Hepatic stellate cell (primary cell): Measurements from ENCODE around the gene TENT4B.
"Not testable (repeated sequence)": the region's sequence is repeated elsewhere in the genome, so short reads cannot be mapped to it uniquely, and the experiment has no call there.

Source experiments
- DNase-seq: peaks from one replicate; pipeline ENCODE4 v3.0.0; 2011; ENCODE audit warnings: low spot score

TENT4B gene

DNA sequence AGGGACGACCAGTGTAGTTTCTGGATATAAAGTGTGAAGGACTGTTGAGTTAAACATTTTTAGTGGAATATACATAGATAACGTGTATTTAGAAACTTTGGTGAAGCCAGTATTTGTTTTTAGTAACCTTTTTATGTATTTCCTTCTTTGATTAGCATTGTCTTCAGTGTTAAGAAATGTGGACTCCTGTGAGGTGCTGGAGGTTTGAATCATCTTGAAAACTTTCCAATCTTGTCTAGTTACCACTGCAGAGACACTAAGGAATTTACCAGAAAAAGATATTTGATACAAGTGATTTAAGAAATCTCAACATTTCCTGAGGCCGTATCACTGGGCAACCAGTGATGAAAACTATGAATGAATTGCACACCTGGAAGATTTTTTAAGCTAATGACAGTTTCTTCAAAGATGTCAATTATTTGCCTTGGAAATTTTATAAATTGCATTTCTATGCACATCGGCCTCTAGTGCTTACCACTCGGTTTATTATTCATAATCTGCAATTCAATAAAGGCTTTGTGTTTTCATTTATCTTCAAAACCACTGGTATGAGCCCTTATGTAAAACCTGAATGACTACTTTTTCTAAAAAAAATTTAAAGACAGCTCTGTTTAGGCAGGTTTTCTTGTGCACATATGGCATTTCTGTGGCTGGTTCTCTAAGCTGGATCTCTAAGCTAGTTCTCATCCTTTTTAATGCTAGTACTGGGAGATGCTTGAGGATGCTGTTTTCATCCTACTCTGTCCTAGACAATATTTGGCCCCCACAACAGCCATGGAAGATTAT lies 81.9 kb downstream of the TENT4B start:
- no peak for DNase-seq

DNA sequence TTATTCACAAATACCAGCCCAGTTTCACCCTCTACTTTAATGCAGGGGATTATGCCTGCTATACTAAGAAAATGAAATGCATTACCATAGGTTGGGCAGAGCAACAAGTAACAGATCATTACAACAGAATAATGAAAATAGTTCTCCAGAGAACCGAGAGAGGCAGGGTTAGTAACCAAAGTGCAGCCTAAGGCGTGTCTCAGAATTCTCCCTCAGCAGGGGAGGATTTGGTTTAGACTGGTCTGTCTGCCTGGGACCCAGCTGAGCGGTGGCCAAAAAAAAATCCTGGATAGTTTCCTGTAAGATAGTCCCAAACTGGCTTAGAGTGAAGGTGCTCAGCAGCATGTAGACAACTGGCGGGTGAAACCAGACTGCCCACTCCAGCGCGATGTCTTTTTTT lies 82.5 kb downstream of the TENT4B start:
- no peak for DNase-seq

DNA sequence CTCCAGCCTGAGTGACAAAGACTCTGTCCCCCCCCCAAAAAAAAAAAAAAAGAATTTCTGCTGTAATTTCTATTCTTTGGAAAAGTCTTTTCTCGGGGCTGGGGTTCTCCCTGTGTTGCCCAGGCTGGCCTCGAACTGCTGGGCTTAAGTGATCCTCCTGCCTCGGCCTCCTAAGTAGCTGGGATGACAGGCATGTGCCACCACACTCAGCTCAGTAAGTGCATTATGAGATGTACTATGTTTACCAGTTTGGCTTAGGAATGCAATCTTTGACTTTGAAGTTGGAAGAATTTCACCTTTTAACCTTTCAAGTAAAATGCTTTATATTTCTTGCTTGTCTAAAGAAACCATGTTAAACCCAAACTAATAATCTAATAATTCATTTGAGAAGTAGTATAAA lies 85.2 kb downstream of the TENT4B start:
- no peak for DNase-seq

DNA sequence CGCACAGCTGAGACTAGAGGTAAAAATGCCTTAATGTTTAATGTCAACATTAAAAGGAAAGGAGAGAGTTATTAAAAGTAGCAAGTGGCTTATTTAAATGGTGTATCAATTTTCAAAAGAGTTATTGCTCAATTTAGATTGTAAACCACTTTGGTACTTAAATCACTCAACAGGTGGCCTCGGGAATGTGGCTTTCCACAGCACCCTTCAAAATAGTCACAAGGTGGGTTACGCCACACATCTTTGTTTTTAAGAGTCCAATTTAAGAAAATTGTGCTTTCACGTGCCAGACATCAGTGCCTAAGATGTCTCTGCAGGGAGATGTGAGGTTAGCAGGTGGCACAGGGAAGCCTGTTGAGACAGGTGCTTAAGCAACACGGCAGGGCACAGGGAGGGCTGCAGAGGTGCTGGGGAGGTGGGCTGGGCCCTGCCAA lies 85.8 kb downstream of the TENT4B start:
- no peak for DNase-seq

DNA sequence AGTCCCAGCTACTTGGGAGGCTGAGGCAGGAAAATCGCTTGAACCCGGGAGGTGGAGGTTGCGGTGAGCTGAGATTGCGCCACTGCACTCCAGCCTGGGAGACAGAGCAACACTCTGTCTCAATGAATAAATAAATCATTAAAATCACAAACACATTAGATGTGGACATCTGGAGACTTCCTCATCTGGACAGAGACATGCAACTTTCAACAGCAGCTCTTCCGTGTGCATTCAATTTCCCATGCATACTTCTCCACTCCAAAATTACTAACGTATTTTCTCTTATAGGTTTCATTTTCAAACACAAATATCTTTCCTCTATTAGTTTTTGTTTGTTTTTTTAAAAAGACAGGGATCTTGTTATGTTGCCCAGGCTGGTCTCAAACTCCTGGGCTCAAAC lies 89.9 kb downstream of the TENT4B start:
- DNase-seq = not testable (repeated sequence)

DNA sequence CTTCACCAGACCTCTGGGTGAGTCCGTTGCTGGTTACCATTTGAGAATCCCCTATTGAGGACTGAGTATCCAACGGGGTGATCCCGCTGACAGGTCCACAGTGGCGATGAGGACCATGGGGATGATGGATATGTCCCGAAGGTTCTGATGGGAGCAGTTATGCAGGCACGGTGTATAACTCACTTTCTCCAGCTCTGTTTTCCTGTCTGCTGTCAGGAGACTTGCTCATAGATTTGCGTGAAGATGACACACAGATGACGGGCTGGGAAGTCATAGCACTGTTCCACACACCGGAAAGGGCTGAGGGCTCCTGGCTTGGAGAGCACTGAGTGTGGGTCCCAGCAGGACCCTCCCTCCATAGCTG lies 91.0 kb downstream of the TENT4B start:
- DNase-seq = no peak

DNA sequence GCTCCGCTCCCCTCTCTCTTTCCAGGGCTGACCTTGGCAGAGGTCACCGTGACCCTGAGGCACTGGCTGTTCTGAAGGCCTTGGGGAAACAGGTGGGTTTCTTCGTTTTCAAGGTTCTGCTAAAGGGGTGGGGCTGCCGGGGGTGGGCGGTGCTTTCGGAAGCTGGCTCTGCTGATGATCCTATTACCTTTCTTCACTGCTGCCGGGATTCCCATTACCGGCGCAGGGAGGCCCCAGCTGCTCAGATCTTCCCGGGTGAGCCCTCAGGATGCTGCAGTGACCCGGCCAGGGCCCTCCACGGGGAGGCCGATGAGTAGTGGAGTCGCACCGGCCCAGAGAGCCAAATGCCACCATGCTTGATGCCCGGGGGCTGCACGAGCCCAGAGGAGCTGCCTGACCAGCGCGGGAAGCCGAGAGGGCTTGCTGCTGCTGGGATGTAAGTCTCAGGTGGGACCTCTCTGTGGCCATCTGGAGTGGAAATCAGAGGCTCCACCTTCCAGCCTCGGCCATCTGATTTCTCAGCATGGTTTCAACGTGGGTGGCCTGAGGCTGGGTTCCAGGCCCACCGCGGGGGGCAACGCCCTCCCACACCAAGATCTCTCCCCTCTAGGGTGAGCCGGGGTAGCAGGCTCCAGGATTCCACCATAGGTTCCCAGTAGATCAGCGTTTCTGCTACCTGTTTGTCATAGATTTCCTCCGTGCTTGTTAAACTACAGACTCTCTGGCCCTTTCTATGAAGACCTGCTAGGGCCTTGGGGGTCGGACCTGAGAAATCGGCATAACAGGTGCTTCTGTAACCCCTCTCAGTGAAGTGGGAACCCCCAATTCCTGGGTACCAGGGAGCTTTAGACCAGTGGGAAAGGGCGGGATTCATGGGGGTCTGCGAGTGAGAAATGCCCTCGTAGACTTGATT lies 91.7 kb downstream of the TENT4B start:
- DNase-seq = no peak

DNA sequence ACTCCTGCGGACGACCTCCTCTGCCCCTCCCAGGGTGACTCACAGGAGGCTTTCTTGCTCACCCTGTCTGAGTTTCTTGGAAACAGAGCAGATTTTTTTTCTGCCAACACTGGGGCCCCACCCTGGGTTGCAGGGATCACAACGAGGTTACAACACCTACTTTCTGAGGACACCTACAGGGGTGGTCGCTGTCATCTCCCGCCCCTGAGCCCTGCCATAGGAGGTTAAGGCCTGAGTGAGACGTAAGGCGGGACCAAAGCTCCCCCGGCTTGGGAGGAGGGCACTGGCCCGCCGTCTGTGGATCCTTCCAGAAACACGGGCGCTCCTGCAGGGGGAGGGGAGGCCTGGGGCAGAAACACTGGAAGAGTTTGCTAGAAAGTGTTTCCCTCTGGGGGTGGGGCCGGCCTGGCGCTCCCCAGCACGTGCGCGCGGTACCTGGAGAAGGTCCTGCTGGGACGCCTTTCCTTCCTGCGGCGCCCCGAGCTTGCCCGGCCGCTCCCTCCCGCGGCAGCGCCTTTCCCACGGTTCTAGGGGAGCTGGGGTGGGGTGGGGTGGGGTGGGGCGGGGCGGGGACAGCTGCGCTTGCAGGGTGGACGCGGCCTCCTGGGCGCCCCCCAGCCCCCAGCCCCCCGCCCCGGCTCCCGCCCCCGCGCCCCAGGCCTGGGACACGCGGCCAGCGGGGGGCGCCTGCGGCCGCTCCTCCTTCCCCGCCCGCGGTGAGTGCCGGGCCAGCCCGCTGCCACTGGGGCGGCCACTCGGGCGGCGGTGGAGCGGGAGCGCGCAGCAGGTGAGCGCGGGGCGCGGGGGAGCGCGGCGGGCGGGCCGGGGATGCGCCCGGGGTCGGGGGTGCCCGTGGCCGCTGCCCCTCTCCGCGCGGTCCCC lies 92.6 kb downstream of the TENT4B start:
- peak; percentile 84 for DNase-seq

DNA sequence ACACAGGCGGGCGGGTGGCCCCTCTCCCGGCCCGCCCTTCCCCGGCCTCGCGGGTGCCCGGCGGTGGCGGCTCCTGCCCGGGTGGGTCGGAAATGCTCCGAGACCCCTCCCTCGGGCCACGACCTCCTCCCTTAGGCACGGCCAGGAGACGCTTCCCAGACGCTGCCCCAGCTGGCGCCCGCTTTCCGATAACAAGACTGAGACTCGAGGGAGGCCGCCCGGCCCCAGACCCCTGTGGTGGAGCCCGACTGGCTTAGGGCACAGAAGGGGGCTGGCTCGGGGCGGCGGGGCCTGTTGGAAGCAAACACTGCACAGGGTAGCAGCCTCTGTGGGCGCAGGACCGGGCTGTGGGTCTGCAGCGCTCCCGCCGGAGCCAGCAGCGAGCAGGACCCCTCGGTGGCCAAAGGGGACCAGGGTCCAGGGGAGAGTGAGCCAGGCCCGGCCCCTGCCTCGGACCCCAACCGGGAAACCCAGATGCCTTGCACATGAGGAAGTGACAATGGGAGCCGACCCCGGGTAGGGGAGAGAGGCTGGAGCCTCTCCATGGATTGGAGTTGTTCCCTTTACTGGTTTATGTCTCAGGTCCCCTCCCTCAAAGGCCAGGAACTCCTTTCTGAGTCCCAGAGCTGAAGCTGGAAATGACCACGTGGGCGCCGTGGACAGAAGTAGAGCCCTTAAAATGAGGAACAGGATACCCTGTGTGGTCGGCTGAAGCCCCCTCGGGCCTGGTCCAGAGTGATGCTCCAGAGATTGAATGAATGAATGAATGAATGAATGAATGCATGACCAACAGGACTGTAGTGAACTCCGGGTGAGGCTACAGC lies 93.4 kb downstream of the TENT4B start:
- DNase-seq = no peak

DNA sequence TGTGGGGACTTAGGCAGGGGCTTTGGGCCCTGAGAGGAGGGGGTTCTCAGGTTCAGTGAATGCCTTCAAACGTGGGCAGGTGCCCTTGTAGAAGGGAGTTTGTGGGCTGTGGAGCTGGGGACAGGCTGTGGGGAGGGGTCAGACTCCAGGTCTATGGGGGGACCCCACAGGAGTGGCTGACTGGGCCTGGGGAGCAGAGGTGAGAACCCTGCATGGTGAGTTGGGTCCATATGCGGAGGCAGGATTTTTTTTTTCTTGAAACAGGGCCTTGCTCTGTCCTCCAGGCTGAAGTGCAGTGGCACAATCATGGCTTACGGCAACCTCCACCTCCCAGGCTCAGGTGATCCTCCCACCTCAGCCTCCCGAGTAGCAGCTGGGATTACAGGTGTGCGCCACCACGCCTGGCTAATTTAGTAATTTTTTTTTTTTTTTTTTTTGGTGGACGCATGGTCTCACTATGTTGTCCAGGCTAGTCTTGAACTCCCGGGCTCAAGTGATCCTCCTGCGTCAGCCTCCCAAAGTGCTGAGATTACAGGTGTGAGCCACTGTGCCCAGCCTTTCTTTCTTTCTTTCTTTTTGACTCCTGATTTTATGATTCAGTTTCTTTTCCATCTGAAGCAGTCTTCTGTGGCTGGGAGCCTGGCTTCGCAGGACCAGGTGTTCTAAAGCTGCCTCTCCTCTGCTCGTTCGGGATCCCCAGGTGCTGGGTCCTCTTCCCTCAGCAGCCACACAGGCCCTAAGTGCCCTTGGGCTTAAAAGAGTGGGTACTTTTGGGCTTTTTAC lies 94.2 kb downstream of the TENT4B start:
- no peak for DNase-seq

DNA sequence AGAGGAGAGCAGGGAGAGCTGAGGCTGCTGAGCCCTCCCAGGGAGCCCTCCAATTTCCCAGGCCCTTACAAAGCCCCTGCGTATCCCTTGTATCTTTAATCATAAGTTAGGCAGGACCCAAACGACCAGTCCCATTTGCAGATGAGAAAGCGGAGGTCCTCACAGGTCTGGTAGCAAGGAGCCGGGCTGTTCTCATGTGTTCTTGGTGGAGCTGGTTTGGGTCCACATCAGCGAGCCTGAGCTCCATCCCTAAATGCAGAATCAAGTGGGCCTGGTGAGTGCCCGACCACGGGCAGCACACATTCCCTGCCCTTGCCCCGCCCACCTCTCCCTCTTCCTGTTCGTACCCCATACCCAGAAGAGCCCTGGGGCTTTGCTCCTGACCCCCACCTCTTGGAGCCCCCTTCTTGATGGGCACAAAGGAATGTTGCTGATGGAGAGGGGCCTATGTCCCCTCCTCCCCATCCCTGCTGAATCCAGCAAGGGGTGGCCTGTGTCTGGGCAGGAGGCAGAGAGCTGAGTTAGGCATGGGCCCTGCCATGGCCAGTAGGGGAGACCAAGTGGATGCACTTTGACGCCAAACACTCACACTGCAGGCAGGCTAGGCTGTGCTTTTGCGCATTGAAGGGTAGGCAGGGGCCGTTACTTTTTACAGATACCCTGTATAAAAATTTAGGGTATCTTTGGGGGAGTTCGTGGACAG lies 95.0 kb downstream of the TENT4B start:
- DNase-seq = no peak

DNA sequence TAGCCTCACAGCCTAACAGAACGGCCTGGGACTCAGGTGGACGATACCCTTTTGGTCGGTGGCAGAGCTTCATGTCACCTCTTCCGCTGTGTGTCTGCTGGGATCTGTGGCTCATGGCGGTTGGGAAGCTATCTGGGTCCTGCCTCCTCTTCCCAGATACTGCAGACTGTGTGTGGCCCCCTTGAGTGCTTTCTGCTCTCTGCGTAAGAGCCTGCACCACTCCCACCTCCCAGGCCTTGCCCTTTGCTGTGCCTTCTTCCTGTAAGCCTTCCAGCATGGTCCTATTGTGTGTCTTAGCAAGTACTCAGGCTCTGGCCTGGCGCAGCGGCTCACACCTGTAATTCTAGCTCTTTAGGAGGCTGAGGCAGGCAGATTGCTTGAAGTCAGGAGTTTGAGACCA lies 95.7 kb downstream of the TENT4B start:
- no peak for DNase-seq

DNA sequence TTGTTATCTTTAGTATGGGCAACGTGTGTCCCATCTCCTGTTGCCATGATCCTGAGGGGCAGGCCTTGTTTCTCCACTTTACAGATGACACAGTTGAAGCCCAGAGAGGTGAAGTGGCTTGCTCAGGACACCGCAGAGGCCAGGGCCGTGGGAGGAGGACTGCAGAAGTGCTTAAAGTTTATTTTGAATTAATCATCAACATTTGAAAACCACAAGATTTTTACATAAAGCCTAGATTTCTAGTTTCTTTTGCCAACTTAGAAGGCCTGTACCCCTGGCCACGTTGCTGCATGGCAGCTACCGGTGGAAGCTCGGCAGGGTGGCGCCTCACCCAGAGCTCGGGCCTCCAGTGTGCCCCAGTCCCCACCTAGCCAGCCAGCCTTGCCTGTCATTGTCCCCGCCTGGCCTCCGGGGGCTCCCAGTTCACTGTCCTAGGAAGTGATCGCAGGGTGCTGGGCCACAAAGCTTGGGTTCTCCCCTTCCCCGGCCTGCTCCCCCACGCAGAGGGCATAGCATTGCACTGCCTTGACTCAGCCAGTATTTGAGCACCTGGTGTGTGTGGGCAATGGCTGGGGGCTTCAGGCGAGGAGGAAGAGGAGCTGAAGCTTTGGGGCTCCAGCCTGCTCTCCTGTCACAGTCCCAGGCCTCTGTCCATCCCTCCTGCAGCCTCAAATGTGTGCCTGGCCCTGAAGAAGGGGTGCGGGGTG lies 98.4 kb downstream of the TENT4B start:
- peak; percentile 88 for DNase-seq

DNA sequence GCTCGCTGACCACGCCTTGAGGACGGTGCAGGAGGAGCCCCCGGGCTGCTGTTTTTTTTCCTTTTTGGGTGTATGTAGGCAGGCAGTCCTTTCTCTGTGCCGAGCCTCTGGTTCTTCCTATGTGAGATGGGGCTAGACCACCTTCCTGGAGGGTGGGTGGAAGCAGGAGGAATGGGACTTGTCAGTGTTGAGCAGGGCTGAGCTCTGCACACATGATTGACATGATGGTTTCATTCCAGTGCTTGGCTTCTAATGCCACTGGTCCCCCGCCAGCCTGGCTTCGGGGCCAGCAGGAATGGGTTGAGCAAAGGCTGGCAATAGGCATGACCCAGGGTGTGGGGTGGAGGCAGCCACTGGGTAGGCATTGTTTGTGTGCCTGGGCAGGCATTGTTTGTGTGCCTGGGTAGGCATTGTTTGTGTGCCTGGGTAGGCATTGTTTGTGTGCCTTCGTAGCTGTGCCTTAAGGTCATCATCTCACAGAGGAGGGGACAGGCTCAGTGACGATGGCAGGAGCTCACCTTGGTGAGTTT lies 99.0 kb downstream of the TENT4B start:
- no peak for DNase-seq

DNA sequence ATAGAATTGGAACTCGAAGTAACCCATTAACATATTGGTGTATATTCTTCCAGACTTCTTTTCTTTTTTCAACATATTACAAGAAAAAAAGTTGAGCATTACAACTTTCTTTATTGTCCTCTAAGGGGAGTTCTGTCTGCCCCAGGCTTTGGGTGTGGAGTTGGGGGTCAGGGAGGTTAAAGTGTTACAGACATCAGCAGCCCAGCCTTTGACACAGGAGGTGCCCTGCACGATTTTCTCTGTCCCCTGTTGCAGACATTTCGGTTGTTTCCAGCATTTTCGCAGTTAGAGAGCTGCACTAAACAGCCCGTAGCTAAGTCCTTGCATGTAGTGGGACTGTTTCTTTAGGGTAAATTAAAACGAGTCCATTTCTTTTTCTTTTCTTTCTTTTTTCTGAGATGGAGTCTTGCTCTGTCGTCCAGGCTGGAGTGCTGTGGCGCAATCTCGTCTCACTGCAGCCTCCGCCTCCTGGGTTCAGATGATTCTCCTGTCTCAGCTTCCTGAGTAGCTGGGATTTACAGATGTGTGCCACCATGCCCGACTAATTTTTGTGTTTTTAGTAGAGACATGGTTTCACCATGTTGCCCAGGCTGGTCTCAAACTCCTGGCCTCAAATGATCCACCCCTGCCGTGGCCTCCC lies 99.9 kb downstream of the TENT4B start:
- DNase-seq = no peak

DNA sequence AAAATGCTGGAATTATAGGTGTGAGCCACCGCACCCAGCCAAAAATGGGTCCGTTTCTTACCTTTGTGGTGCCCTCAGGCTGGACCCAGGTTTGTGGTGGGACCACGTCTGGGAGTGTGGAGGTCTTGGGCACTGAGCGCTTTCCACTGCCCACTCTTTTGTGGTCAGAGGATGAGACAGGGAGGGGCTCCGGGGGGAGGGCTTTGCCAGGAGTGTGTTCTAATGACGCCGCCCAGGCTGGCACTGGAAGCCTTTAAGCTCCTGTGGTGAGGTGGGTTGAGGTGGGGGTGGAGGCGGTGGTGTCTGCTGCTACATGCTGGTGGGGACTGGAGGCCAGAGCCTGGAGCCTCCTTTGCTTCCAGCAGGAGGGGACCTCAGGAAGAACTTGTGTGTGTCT lies 100.4 kb downstream of the TENT4B start:
- DNase-seq = no peak

DNA sequence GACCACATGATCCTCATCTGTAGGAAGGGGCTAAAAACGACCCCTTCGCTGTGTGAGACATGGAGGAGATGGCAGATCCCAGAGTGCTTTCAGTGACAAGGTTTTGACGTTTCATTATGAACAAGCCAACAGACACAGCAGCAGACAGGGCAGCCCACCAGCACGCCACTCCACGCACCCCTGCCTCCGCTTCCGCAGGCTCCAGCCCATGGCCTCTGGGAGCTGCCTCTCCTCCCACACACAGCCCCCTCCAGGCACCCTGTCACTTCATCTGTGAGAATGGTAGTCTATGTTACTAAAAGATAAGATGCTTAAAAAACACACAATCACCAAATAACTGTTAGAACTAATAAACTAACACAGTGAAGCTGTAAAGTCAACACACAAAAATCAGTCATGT lies 101.0 kb downstream of the TENT4B start:
- DNase-seq = no peak

DNA sequence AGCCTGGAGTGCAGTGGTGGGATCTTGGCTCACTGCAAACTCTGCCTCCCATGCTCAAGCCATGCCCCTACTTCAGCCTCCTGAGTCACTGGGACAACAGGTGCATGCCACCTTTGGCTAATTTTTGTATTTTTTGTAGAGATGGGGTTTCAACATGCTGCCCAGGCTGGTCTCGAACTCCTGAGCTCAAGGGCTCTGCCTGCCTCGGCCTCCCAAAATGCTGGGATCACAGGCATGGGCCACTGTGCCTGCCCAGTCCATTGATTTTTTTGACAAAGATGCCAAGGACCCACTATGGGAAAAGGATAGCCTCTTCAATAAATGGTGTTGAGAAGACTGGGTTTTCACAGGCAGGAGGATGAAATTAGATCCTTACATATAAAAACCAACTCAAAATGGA lies 102.4 kb downstream of the TENT4B start:
- no peak for DNase-seq

DNA sequence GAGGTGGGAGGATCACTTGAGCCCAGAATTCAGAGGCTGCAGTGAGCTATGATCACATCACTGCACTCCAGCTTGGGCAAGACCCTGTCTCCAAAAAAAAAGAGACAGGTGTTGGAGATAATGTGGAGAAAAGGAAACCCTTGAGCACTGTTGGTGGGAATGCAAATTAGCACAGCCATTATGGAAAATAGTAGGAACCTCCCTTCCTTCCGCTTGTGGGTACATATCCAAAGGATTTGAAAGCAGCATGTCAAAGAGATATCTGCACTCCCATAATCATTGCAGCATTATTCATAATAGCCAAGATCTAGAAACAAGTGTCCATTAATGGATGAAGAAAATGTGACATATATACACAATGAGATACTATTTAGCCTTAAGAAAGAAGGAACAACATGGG lies 103.5 kb downstream of the TENT4B start:
- no peak for DNase-seq
